Measurements from ENCODE around the gene PI16. TPM values are rescaled to one million over a fixed set of nuclear protein-coding genes. Genes with fewer than 3 reads are reported as not detected.
A peak's percentile ranks its signal among the peaks of the same experiment; 100 is the strongest.

The PI16 gene
- total RNA-seq, 1 donor from 2014 or later = not detected

GRCh38 chr6:36958775-36959554 lies 4.4 kb downstream of the PI16 start:
- Mint-ChIP-seq H3K4me3 (no peak overlapping the region), H3K9me3 (no peaks in the 10 kb centered on the region), H3K27ac (no peak overlapping the region), H3K4me1 (ENCODE audit: unreplicated experiment) (peaks cover 7% of the 10 kb centered on the region), H3K36me3 (no peaks in the 10 kb centered on the region), H3K27me3 (peaks cover 3% of the 10 kb centered on the region)
- no peak for TF ChIP-seq CTCF (conservative IDR thresholded peaks at IDR 0.05)
- no peak for DNase-seq (ENCODE audit: extremely low spot score, unreplicated experiment)

DNA sequence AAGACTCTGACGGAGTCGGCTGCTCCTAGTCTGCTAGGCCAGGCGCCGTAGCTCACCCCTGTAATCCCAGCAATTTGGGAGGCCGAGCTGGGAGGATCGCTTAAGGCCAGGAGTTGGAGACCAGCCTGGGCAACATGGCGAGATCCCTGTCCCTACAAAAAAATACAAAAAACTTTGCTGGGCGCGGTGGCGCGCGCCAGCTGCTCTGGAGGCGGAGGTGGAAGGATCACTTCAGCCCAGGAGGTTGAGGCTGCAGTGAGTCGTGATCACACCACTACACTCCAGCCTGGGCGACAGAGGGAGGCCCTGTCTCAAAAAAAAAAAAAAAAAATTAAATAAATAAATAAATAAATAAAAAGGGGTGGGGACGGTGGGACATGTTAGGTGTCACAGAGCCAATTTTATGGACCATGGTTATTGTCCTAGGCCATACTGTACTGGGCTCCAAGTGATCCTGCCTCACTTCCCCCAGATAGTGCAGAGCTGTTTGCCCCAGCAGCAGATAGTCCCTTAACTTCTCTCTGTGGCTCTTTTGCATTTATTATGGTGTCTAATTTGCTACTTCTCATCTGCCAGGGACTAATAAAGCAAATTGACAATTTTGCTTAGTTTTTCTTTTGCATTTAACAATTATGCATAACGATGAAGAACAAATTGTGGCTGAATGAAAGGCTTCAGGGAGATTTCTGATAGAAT lies 5.2 kb downstream of the PI16 start:
- no peak overlapping the region for H3K27ac Mint-ChIP-seq
- H3K9me3 Mint-ChIP-seq = no peaks in the 10 kb centered on the region
- H3K4me1 Mint-ChIP-seq (ENCODE audit: unreplicated experiment) = peaks cover 7% of the 10 kb centered on the region
- H3K27me3 Mint-ChIP-seq = peaks cover 3% of the 10 kb centered on the region
- no peak for TF ChIP-seq CTCF (conservative IDR thresholded peaks at IDR 0.05)
- DNase-seq (ENCODE audit: extremely low spot score, unreplicated experiment) = no peak
- no peaks in the 10 kb centered on the region for H3K36me3 Mint-ChIP-seq
- H3K4me3 Mint-ChIP-seq = no peak overlapping the region

DNA sequence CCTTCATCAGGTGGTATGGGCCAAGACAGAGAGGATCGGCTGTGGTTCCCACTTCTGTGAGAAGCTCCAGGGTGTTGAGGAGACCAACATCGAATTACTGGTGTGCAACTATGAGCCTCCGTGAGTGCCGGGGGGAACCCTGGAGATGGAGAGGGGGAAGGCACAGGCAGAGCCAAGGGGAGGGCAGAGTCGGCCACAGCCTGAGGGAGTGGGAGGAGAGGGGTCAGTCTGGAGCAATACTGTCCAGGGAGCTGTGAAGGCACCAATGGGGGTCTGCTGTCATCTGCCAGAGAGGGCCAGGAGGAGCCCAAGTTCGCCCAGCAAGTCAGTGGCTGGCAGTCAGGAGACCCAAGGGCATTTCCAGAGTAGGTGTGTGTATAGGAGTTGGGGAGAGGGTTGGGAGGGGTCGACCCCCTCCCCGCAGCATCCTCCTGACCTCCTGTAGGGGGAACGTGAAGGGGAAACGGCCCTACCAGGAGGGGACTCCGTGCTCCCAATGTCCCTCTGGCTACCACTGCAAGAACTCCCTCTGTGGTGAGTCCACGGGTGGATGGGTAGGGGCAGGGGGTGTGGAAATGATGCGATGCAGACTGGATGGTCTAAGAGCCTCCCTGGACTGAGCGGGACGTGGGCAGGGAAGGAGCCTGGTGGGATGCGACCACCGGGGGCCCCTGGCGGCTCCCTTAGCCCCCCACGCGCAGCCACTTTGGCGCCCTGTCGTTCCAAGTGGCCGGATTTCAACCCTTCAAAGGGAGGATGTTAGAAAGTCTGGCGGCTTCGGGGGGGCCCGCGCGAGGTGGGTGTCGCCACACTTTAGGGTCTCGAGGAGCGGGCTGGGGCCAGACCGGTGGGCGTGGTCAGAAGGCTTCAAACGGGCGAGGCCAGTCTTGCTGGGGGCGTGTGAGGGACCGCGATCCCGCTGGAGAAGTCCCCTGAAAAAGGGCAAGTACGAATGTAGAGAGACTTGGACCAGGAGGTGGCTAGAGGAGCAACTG lies 7.2 kb downstream of the PI16 start:
- H3K4me3 Mint-ChIP-seq = no peak overlapping the region
- peaks cover 3% of the 10 kb centered on the region for H3K27me3 Mint-ChIP-seq
- H3K9me3 Mint-ChIP-seq = no peaks in the 10 kb centered on the region
- H3K4me1 Mint-ChIP-seq (ENCODE audit: unreplicated experiment) = peaks cover 7% of the 10 kb centered on the region
- no peak for TF ChIP-seq CTCF (conservative IDR thresholded peaks at IDR 0.05)
- peaks cover 6% of the 10 kb centered on the region for H3K36me3 Mint-ChIP-seq
- DNase-seq (ENCODE audit: extremely low spot score, unreplicated experiment) = no peak
- no peak overlapping the region for H3K27ac Mint-ChIP-seq

DNA sequence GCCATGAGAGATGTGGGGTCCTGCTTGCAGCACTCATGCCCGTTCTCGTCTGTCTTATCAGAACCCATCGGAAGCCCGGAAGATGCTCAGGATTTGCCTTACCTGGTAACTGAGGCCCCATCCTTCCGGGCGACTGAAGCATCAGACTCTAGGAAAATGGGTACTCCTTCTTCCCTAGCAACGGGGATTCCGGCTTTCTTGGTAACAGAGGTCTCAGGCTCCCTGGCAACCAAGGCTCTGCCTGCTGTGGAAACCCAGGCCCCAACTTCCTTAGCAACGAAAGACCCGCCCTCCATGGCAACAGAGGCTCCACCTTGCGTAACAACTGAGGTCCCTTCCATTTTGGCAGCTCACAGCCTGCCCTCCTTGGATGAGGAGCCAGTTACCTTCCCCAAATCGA lies 8.3 kb downstream of the PI16 start:
- no peaks in the 10 kb centered on the region for H3K9me3 Mint-ChIP-seq
- no peaks in the 10 kb centered on the region for H3K27me3 Mint-ChIP-seq
- TF ChIP-seq CTCF (conservative IDR thresholded peaks at IDR 0.05) = no peak
- H3K27ac Mint-ChIP-seq = peak overlapping the region; percentile 19
- peaks cover 6% of the 10 kb centered on the region for H3K36me3 Mint-ChIP-seq
- no peak overlapping the region for H3K4me3 Mint-ChIP-seq
- H3K4me1 Mint-ChIP-seq (ENCODE audit: unreplicated experiment) = peaks cover 7% of the 10 kb centered on the region
- DNase-seq (ENCODE audit: extremely low spot score, unreplicated experiment) = no peak

DNA sequence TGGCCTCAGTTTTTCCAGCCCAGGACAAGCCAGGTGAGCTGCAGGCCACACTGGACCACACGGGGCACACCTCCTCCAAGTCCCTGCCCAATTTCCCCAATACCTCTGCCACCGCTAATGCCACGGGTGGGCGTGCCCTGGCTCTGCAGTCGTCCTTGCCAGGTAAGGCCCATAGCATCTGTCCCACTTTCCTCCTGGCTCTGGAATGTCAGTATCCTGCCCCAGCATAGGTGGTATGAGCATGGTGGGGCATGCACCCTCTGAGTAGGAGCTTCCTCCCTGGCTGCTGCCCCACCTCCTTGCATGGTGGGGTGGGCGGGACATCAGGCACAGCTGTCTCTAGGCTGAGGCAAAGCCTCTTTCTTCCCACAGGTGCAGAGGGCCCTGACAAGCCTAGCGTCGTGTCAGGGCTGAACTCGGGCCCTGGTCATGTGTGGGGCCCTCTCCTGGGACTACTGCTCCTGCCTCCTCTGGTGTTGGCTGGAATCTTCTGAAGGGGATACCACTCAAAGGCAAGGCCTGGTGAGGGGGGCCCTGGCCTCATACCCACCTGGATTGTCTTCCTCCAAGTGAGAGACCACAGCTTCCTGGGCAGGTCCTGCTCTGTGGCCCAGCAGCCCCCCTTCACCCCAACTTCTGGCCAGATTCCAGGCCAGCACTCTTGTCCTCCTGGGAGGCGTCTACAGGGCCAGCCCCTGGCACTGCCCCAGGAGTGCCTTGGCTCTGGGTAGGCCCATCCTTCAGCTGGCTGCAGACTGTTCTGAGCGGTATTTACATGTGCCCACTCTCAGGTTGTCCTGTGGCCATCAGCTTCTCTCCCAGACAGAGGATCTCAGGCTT lies 9.1 kb downstream of the PI16 start:
- Mint-ChIP-seq H3K27me3 (no peaks in the 10 kb centered on the region), H3K27ac (no peak overlapping the region), H3K4me1 (ENCODE audit: unreplicated experiment) (peaks cover 7% of the 10 kb centered on the region)

More for the DNA sequence above, 9.1 kb downstream of the PI16 start:
- Mint-ChIP-seq H3K36me3 (peaks cover 11% of the 10 kb centered on the region), H3K9me3 (no peaks in the 10 kb centered on the region), H3K4me3 (no peak overlapping the region)
- no peak for TF ChIP-seq CTCF (conservative IDR thresholded peaks at IDR 0.05)
- DNase-seq (ENCODE audit: extremely low spot score, unreplicated experiment) = no peak
